HUES48 (cell line): ENCODE results near the gene KIF21B.

ENCODE experiments used
- H3K27ac ChIP-seq: one replicate; pipeline ENCODE4 v1.7.0; 2013; ENCODE audit warnings: low read depth, low read length, inconsistent platforms
- H3K27me3 ChIP-seq: 2 replicates; pipeline ENCODE4 v1.6.1; 2013; ENCODE audit warnings: mild to moderate bottlenecking, low read length; ENCODE audit not compliant: control insufficient read depth, insufficient read depth
- H3K36me3 ChIP-seq: 2 replicates; pipeline ENCODE4 v1.6.1; 2013; ENCODE audit warnings: low read length; ENCODE audit not compliant: control insufficient read depth, insufficient read depth
- H3K4me1 ChIP-seq: 2 replicates; pipeline ENCODE4 v1.6.1; 2013; ENCODE audit warnings: mild to moderate bottlenecking, low read length; ENCODE audit not compliant: control insufficient read depth, insufficient read depth
- H3K4me3 ChIP-seq: 2 replicates; pipeline ENCODE4 v1.5.1; 2013; ENCODE audit warnings: mild to moderate bottlenecking, low read depth, low read length
- H3K9ac ChIP-seq: 2 replicates; pipeline ENCODE4 v1.6.1; 2013; ENCODE audit warnings: mild to moderate bottlenecking, low read depth, low read length, moderate library complexity
- H3K9me3 ChIP-seq: 2 replicates; pipeline ENCODE4 v1.6.1; 2013; ENCODE audit warnings: low read length; ENCODE audit not compliant: control insufficient read depth, insufficient read depth

The KIF21B gene

DNA sequence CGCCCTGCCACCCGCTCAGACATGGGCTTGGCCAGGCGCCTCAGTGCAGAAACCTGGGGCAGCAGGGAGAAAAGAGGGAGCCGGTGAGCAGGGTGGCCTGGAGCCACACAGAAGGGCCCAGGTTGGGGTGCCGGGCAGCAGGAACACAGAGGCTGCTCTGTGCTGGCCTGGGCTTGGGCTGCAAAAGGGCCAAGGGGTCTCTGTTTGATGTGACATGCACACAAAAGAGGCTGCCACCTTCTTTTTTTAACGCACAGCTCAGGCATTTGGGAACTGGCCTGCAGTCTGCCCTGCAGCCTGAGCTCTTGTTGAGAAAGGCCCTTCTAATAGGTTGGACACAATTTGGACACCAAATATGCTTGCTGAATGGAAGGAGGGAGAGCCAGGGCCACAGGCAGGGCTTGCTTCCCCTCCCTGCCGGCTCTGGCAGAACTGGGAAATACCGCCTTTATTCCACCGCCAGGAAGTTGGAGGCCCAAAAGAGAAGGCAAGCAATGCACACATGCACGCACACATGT, 32.4 kb downstream of the KIF21B start:
- Histone ChIP-seq H3K27ac (no peak overlapping the region), H3K9me3 (no peaks in the 10 kb centered on the region), H3K27me3 (no peaks in the 10 kb centered on the region), H3K36me3 (peaks cover 61% of the 10 kb centered on the region), H3K4me3 (no peak overlapping the region), H3K9ac (no peak overlapping the region), H3K4me1 (no peaks in the 10 kb centered on the region)

DNA sequence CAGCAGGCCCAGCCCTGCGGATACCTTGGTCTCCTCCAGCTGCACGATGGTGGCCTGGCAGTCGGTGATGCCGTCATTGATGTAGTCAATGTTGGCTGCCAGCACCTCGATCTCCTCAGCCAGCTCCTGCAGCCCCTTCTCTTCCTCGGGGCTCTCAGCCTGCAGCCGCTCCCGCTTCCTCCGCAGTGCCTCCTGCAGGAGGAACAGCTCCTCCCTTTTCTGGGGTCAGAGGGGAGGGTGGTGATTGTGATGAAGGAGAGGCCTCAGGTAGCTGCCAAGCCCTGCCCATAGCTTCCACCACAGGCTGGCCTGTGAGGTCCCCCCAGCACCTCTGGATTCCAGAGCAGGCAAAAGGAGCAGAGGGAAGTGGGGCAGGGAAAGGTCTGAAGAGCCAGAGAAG, 33.4 kb downstream of the KIF21B start:
- Histone ChIP-seq H3K27ac (no peak overlapping the region), H3K4me1 (no peaks in the 10 kb centered on the region), H3K27me3 (no peaks in the 10 kb centered on the region), H3K36me3 (peaks cover 53% of the 10 kb centered on the region), H3K9ac (no peak overlapping the region), H3K9me3 (no peaks in the 10 kb centered on the region), H3K4me3 (no peak overlapping the region)

DNA sequence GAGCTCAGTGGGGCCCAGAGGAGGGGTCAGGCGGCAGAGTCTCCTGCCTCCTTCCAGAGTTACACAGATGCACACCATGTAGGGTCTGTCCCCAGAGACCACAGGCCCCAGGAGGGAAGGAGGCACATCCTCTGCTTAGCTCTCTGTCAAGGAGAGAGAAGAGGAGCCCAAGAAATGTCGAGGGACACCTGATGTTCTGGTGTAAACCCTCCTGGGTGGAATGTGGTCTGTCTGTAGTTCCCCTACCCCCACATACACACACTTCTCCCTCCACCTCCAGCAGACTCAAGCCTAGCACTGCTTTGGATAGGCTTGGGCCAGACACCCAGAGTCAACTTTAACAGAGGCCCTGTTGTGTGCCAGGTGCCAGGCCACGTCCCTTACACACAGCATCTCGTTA, 34.2 kb downstream of the KIF21B start:
- Histone ChIP-seq H3K27me3 (no peaks in the 10 kb centered on the region), H3K9me3 (no peaks in the 10 kb centered on the region), H3K4me3 (no peak overlapping the region), H3K9ac (no peak overlapping the region), H3K27ac (no peak overlapping the region), H3K36me3 (peaks cover 50% of the 10 kb centered on the region), H3K4me1 (no peaks in the 10 kb centered on the region)

DNA sequence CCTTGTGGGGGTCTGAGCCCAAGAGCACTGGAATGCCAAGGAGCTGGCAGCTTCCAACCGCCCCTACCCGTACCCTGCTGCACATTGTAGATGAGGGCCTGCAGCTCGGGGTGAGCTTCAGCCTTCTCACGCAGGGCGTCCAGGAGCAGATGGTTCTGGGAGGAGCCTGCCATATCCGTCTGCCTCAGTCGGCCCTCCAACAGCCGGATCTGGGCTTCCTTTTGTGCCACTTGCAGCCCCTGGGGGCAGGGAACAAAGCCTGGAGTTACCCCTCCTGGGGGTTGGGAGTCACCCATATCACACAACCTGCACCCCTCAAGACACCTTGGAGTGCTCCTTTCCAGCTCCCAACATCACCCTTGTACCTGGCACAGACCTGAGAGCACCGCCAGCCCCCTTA, 34.8 kb downstream of the KIF21B start:
- no peak overlapping the region for H3K9ac ChIP-seq
- no peaks in the 10 kb centered on the region for H3K9me3 ChIP-seq
- no peak overlapping the region for H3K4me3 ChIP-seq
- H3K27me3 ChIP-seq = no peaks in the 10 kb centered on the region
- H3K4me1 ChIP-seq = no peaks in the 10 kb centered on the region
- peaks cover 55% of the 10 kb centered on the region for H3K36me3 ChIP-seq
- H3K27ac ChIP-seq = no peak overlapping the region

DNA sequence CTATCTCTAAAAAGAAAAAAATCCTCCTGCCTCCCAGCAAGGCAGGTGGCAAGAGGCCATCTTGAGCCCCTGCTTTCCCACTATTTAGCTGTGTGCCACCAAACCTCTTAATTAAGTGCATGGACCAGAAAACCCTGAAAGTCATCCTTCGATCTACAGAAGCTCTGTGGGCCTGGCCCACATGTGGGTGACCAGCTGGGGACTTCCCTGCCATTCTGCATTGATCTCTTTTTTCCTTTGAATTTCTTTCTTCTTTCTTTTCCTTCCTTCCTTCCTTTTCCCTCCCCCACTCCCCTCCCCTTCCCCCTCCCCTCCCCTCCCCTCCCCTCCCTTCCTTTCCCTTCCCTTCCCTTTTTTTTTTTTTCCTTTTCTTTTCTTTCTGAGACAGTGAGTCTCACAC, 38.0 kb downstream of the KIF21B start:
- Histone ChIP-seq H3K9ac (no peak overlapping the region), H3K27ac (no peak overlapping the region), H3K4me1 (no peaks in the 10 kb centered on the region), H3K4me3 (no peak overlapping the region), H3K9me3 (no peaks in the 10 kb centered on the region), H3K27me3 (no peaks in the 10 kb centered on the region), H3K36me3 (peaks cover 38% of the 10 kb centered on the region)

DNA sequence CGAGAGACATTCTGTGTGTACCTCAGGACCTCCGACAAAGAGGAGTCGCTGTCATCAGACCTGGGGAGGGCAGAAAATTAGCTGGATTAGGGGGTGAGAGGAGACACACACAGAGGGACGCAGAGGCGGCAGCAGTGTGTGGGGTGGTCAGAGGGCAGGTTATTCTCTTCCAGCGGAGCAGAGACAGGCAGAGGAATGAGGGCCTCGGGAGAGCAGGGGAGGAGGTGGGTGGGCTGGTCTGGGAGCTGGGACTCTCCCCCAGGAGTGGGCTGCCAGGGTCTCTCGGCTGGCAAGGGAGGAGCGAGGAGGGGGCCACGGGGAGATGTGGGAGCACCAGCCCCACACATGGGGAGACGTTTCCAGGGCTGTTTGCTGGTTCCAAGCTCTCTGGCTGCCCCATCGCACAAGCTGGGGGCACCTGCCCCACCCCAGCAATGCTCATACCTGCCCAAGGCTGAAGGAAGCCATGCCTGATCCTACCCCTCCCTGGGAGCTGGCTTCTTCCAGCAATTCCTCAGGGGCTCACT, 40.4 kb downstream of the KIF21B start:
- H3K4me1 ChIP-seq = no peaks in the 10 kb centered on the region
- no peaks in the 10 kb centered on the region for H3K27me3 ChIP-seq
- no peak overlapping the region for H3K4me3 ChIP-seq
- H3K9me3 ChIP-seq = 0 out of 2 replicates have a peak, but pooled peaks cover 5% of the 10 kb centered on the region
- no peak overlapping the region for H3K9ac ChIP-seq
- H3K27ac ChIP-seq = no peak overlapping the region
- H3K36me3 ChIP-seq = peaks cover 32% of the 10 kb centered on the region

DNA sequence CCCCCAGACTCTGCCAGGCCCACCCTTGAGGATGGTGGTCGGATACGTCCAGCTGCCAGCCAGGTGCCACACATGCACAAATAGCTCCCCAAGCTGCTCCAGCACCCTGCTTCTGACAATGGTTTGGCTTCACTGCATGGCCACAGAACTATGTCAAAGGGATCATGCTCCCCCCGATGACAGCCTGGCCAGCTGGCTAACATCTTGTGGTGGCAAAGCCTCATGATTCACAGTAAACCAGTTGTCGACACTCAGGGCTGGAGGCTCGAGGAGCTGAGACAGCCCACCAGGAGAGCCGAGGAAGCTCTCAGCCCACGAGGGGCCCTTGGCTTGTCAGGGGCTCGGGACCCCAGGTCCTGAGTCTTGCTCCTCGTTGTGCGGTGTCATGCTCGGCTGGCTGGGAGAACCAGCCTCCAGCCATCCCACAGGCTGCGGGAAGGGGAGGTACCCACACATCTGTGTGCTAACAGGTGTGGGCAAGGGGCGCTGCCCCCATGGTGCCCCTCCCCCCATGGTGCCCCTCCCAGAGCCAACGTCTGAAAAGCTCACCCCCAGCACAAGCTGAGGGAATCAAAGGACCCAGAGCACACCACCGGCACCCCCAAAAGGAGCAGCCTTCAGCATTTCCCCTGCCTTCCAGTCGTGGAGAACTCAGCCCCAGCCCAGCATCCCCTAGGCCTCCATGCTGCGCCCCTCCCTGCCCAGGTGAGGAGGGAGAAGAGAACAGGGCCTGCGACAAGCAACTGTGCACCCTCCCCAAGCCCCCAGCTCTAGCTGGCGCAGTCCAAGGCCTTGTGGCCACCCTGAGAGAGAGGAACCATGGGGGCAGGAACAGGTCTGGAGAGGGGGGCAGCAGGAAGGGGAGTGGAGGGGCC, 41.2 kb downstream of the KIF21B start:
- Histone ChIP-seq H3K27ac (no peak overlapping the region), H3K9me3 (0 out of 2 replicates have a peak, but pooled peaks cover 5% of the 10 kb centered on the region), H3K36me3 (peaks cover 25% of the 10 kb centered on the region), H3K9ac (no peak overlapping the region), H3K27me3 (no peaks in the 10 kb centered on the region), H3K4me3 (no peak overlapping the region), H3K4me1 (no peaks in the 10 kb centered on the region)

DNA sequence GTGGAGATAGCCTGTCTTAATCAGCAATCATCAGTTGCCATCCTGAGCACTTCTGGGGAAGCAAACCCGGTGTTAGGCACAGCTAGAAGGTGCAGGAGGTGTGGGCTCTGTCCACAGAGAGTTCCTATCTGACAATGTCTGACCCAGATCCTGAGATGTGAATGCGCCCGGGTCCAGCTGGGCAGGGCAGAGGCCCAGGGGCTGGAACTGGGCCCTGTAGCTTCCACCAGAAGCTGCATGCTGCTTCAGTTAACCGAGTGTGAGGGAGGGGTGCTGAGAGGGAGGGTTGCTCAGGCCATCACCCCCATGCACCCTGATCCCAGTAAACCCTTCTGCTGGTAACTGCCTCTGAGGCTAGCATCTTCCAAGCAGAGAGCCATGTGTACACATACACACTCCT, 42.2 kb downstream of the KIF21B start:
- no peak overlapping the region for H3K9ac ChIP-seq
- no peak overlapping the region for H3K27ac ChIP-seq
- H3K4me1 ChIP-seq = no peaks in the 10 kb centered on the region
- peaks cover 27% of the 10 kb centered on the region for H3K36me3 ChIP-seq
- H3K4me3 ChIP-seq = no peak overlapping the region
- H3K27me3 ChIP-seq = no peaks in the 10 kb centered on the region
- 0 out of 2 replicates have a peak, but pooled peaks cover 5% of the 10 kb centered on the region for H3K9me3 ChIP-seq

DNA sequence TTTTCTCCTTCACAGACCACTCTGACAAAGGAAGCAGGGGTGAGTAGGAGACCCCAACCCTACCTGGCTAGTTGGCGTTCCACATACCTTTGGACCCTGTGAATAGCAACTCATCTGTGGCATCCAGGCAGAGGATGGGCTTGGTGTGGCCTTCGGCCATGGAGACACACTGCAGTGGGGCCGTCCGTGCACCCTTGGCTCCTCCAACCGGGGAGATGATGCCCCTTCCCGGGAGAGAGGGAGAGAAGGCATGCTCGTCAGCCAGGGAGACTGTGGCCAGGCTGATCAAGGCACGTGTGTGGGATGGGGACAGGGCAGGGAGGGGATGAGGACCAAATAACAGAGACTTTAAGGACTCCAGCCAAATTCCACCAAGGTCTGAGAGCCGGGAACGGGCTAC, 42.6 kb downstream of the KIF21B start:
- H3K27ac ChIP-seq = no peak overlapping the region
- no peak overlapping the region for H3K4me3 ChIP-seq
- H3K9ac ChIP-seq = no peak overlapping the region
- no peaks in the 10 kb centered on the region for H3K27me3 ChIP-seq
- H3K36me3 ChIP-seq = peaks cover 24% of the 10 kb centered on the region
- H3K9me3 ChIP-seq = 0 out of 2 replicates have a peak, but pooled peaks cover 5% of the 10 kb centered on the region
- H3K4me1 ChIP-seq = no peaks in the 10 kb centered on the region

DNA sequence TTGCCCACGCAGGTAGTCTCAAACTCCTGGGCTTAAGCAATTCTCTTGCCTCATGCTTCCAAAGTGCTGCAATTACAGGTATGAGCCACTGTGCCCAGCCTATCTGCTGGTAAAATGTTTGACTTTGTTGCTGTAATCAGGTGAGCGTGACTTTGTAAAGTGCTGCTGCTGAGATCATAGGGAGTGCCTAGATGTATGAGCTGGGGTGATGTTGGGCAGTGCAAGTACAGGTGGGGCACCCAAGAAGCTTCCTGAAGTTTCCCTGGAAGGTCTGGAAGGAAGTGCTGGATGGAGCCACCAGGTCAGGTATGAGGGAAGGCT, 43.1 kb downstream of the KIF21B start:
- Histone ChIP-seq H3K27me3 (no peaks in the 10 kb centered on the region), H3K9ac (no peak overlapping the region), H3K4me3 (no peak overlapping the region), H3K4me1 (no peaks in the 10 kb centered on the region), H3K36me3 (peaks cover 24% of the 10 kb centered on the region), H3K27ac (no peak overlapping the region), H3K9me3 (0 out of 2 replicates have a peak, but pooled peaks cover 5% of the 10 kb centered on the region)
